Erythroblast (primary cell): ENCODE data around the gene ABCA8.
"Not testable (repeated sequence)": the region's sequence is repeated elsewhere in the genome, so short reads cannot be mapped to it uniquely, and the experiment has no call there.

Experiments used
- DNase-seq, 2 experiments: peaks; one replicate each; lab custom pipeline; 2025; lab: John Stamatoyannopoulos, UW
- GATA1 ChIP-seq: IDR thresholded peaks from 2 replicates; pipeline ENCODE4 v1.6.1; 2011; ENCODE audit warnings: low read depth, mild to moderate bottlenecking, control low read depth, low read length, moderate library complexity
- POLR2A ChIP-seq: IDR thresholded peaks from 2 replicates; pipeline ENCODE4 v1.6.1; 2011; ENCODE audit warnings: mild to moderate bottlenecking, low read length

ABCA8 gene, protein sequence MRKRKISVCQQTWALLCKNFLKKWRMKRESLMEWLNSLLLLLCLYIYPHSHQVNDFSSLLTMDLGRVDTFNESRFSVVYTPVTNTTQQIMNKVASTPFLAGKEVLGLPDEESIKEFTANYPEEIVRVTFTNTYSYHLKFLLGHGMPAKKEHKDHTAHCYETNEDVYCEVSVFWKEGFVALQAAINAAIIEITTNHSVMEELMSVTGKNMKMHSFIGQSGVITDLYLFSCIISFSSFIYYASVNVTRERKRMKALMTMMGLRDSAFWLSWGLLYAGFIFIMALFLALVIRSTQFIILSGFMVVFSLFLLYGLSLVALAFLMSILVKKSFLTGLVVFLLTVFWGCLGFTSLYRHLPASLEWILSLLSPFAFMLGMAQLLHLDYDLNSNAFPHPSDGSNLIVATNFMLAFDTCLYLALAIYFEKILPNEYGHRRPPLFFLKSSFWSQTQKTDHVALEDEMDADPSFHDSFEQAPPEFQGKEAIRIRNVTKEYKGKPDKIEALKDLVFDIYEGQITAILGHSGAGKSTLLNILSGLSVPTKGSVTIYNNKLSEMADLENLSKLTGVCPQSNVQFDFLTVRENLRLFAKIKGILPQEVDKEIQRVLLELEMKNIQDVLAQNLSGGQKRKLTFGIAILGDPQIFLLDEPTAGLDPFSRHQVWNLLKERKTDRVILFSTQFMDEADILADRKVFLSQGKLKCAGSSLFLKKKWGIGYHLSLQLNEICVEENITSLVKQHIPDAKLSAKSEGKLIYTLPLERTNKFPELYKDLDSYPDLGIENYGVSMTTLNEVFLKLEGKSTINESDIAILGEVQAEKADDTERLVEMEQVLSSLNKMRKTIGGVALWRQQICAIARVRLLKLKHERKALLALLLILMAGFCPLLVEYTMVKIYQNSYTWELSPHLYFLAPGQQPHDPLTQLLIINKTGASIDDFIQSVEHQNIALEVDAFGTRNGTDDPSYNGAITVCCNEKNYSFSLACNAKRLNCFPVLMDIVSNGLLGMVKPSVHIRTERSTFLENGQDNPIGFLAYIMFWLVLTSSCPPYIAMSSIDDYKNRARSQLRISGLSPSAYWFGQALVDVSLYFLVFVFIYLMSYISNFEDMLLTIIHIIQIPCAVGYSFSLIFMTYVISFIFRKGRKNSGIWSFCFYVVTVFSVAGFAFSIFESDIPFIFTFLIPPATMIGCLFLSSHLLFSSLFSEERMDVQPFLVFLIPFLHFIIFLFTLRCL (N-terminal part only)

DNA sequence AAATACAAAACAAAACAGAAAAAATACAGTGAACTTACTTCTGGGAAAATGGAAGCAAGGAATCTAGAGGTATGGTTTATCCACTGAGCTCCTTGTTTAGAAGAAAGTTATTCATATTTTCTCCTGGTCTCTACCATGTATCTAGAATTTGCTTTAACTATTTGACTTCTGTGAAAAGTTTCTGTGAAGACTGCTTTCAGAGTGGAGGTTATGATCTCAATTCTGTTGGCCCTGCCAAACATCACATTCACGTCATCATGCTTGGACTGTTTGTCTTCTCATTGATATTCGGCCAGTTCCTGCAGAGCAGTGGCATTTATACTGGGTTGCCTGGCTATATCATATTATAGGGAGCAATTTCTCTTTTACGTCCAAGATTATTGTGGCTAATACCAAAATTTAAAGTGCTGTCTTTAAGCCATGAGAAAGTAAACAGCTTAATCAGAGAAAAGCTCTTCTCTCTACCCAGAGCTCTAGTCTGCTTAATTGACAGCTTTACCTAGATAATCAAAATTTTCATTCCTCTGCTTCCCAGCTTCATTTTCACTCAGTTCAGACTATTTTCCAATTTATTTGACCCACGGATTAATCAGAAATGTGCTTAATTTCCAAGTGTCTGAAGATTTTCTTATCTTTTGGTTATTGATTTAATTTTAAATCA lies at the start of gene ABCA8:
TSS of gene ABCA8 (minus strand) at position 212 of the 661 bp plus-strand sequence. CDS start 13,358 bp downstream, outside the sequence.
- no peak for DNase-seq
- TF ChIP-seq POLR2A (no peak), GATA1 (no peak)

DNA sequence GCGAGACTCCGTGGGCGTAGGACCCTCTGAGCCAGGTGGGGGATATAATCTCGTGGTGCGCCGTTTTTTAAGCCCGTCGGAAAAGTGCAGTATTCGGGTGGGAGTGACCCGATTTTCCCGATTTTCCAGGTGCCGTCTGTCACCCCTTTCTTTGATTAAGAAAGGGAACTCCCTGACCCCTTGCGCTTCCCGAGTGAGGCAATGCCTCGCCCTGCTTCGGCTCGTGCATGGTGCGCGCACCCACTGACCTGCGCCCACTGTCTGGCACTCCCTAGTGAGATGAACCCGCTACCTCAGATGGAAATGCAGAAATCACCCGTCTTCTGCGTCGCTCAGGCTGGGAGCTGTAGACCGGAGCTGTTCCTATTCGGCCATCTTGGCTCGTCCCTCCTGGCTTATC lies 49.6 kb upstream of the ABCA8 start:
- not testable (repeated sequence) for DNase-seq

DNA sequence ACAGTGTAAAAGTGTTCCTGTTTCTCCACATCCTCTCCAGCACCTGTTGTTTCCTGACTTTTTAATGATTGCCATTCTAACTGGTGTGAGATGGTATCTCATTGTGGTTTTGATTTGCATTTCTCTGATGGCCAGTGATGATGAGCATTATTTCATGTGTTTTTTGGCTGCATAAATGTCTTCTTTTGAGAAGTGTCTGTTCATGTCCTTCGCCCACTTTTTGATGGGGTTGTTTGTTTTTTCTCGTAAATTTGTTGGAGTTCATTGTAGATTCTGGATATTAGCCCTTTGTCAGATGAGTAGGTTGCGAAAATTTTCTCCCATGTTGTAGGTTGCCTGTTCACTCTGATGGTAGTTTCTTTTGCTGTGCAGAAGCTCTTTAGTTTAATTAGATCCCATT lies 44.6 kb upstream of the ABCA8 start:
- not testable (repeated sequence) for DNase-seq

DNA sequence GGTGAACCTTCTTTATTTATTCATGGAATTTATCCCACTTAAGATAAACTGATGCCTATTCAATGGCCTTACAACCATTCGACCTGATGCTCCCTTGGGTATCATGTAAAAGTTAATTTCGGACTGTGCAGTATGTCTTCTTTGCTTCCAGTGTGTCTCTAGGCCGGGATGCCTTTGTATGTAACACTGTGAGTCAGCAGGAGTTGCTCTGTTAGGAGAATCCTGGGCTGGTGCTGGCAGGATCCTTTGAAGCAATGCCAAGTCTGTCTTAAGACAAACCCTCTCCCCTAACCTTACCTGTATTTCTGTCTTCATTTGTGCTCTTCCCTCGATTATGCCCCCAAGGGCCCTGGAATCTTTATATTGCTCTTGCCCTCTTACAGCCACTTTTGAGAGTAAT lies 37.9 kb upstream of the ABCA8 start:
- TF ChIP-seq GATA1 (no peak), POLR2A (no peak)

DNA sequence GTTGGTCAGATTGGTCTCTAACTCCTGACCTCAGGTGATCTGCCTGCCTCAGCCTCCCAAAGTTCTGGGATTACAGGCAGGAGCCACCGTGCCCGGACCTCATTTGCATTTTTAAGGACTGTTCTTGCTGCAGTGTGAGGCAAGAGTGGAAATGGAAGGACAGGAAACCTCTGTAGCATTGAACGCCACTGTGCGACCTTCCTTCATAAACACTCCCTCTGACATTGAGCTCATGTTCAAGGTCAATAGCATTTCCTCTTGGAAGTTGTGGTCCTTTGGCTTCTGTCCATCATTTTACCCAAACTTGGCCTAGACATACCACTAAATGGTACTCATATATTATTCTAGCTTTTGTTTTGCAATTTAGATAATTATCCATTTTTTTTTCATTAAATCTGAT lies 32.8 kb upstream of the ABCA8 start:
- no peak for TF ChIP-seq POLR2A
- no peak for TF ChIP-seq GATA1

More for the DNA sequence above, 37.9 kb upstream of the ABCA8 start:
- DNase-seq: no peak

DNA sequence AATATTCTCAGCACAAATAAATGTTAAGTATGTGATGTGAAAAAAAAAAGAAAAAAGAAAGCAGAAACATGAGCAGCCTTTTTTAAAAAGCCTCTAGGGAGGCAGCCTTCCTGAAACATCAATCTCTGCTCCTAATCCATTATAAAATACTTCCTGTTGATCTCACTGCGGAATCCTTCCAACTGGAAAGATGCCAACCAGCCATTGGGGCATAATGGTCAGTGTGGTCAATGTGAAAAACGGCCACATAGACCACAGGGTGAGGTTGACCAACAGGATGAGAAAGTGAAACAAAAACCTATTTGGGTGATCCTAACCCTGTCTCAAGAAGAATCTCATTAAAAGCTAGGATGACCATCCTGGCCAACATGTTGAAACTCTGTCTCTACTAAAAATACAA lies 26.1 kb upstream of the ABCA8 start:
- no peak for DNase-seq
- no peak for TF ChIP-seq GATA1
- TF ChIP-seq POLR2A: no peak

More for the DNA sequence above, 32.8 kb upstream of the ABCA8 start:
- no peak for DNase-seq

DNA sequence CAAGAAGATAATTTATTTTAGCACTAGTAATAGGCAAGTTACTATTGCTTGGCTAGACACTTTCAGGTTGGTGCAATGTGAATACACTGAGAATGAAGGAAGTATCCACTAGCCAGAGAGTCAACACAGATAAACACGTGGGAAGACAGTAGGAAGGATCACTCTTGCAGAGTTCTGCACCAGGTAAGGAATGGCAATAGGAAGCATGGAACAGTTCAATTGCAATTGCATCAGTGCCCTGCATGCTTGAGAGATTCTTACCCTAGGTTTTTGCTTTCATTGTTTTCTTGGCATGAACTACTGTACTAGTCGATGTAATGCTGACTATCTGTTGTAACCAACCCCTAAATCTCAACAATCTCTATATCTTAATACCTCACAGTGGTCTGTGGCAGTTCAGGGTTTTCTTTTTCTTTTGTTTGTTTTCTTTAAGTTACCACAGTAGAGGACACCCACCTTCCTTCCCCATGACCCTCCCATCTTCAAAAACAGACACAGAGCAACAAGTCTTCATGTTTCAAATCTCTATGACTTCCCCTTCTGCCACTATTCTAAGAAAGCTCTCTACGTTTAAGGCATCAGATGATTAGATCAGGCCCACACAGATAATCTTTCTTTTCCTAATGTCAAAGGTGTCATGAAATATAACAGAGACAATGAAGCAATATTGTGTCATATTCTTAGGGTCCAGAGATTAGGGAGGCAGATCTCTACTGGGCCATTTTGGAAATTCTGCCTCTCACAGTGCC lies 18.1 kb upstream of the ABCA8 start:
- TF ChIP-seq GATA1 (no peak), POLR2A (no peak)
- no peak for DNase-seq

DNA sequence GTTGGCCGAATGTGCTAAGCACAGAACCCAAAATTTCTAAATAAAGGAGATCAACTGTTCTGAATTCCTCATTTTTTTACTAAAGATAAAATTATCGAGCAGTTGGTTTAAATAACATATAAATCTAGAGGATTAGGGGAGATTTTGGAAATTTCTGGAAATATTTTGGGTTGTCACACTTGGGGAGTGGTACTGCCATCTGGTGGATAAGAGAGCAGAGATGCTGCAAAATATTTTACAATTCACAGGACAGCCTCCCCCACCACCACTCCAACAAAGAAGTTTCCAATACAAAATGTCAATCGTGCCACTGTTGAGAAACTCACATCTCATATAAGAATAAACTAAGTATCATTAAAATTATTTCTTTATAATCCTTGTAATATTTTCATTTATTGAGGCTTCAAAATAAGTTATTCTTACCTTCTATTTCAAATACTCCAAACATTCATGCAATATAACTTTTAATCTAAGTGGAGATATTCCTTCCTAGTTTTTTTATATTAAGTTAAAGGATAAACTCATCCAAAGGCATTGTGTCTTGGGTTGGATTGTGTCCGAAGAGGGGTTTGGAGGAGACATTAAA lies 17.0 kb upstream of the ABCA8 start:
- TF ChIP-seq POLR2A (no peak), GATA1 (no peak)
- peak; percentile 5 to 18 for DNase-seq

DNA sequence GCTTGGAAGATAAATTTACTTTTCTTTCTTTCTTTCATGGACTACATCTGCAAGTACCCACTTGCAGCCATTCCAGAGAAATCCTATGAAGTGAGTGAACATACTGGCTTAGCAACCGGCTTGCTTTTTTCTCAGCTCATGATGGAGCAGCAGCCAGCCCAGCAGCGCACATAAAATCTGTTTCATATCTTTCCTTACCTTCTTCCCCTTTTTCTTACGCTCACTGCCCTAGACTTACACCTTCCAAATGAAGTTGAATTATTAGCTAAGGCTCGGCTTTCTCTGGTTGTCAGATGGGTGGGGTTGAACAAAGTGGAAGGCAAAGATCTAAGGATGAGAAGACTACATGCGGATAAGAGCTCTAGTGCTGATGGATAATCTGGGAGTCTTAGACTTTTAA lies 13.9 kb upstream of the ABCA8 start:
- no peak for DNase-seq
- TF ChIP-seq POLR2A (no peak), GATA1 (no peak)

DNA sequence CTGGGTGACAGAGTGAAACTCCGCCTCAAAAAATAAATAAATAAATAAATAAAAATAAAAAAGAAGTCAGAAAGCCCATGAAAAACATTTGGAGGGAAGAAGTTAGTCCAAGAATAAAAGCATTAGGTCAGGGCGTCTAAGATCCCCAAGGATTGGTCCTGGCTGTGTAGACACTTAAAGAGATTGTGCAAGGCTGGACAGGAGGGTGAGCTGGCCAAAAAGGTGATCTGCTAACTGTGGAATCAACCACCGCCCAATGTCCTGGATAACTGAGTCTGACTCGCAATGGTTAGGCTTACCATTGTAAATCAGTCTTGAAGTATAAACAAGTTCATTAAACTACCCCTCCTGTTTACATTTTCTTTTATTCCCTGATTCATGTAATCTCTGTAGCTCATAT lies 8.8 kb upstream of the ABCA8 start:
- TF ChIP-seq GATA1: no peak
- TF ChIP-seq POLR2A: no peak
- DNase-seq: no peak

DNA sequence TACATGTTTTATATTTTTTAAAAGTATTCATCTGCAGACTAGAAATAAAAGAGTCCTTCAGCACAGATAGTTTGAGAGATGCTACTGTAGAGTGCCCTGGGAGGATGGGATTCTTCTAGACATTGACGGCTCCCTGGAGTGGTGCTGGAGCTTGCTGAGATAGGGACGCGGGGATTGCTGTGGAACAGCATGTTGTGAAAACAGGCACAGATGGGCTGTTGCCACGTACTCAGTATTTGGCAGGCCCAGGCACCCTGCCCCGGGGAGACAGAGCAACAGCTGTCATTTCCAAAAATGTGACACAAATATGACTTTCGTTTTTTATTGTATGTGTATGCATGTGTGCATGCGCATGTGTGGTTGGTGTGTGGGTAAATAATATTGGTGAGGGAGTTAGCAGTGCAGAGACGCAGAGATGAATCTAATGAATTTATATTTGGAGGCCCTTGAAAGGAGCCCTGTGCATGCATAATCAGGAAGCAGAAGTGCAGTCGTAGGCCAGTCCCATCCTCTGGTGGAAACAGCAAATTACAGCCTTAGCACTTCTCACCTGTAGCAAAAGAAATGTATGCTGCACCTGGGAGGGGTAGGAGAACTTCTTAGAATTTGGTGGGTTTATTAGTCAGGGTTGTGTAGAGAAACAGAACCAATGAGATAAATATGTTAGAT lies 6.2 kb upstream of the ABCA8 start:
- TF ChIP-seq POLR2A (no peak), GATA1 (no peak)
- DNase-seq: no peak

DNA sequence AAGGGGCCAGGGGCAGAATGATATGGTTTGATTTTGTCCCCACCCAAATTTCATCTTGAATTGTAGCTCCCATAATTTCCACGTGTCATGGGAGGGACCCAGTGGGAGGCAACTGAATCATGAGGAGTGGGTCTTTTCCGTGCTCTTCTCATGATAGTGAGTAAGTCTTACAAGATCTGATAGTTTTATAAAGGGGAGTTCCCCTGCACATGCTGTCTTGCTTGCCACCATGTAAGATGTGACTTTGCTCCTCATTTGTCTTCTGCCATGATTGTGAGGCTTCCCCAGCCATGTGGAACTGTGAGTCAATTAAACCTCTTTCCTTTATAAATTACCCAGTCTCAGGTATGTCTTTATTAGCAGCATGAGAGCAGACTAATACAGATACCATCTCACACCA lies 3.9 kb upstream of the ABCA8 start:
- not testable (repeated sequence) for DNase-seq
